Measurements from ENCODE around the gene LEFTY1. TPM values are rescaled to one million over a fixed set of nuclear protein-coding genes. Genes with fewer than 3 reads are reported as not detected.

The LEFTY1 gene
- total and polyA plus RNA-seq, 2 of the 4 experiments (the other 2 are of a cell fraction), result not detected

GRCh38 chr1:225899044-225899925 lies 10.3 kb upstream of the LEFTY1 start:
- POLR2A ChIA-PET (ENCODE audit: unreplicated experiment), result no interaction called here
- Histone ChIP-seq H3K4me3 (ENCODE audit: insufficient read depth, low read depth, low read length) (no peak overlapping the region), H2BK120ac (ENCODE audit: low read depth, low read length) (no peak overlapping the region), H4K20me1 (ENCODE audit: insufficient read depth, low read length) (no peaks in the 10 kb centered on the region), H3K36me3 (ENCODE audit: control insufficient read depth, insufficient read depth, low read length) (no peaks in the 10 kb centered on the region), H3K9me3 (ENCODE audit: control insufficient read depth, insufficient read depth, low read length) (no peaks in the 10 kb centered on the region), H4K91ac (ENCODE audit: insufficient read depth, low read depth, low read length) (no peak overlapping the region), H4K5ac (ENCODE audit: low read depth, low read length) (no peak overlapping the region), H3K4me2 (ENCODE audit: low read depth, low read length) (no peak overlapping the region), H2AK5ac (ENCODE audit: low read depth, low read length) (no peak overlapping the region), H2BK15ac (ENCODE audit: low read depth, low read length) (no peak overlapping the region), H3K27me3 (ENCODE audit: control insufficient read depth, insufficient read depth, low read length) (no peaks in the 10 kb centered on the region), H3K9me1 (ENCODE audit: insufficient read depth, low read length) (peaks cover 3% of the 10 kb centered on the region; the same call in 1 of the 2 replicates), H4K8ac (ENCODE audit: low read depth in 2 of 2, low read length in 2 of 2) (no peak overlapping the region), H3K4me1 (ENCODE audit: control insufficient read depth, insufficient read depth, low read length) (peaks cover 4% of the 10 kb centered on the region), H3K4ac (ENCODE audit: low read depth, low read length) (no peak overlapping the region), H3K27ac (ENCODE audit: insufficient read depth, low read length) (no peak overlapping the region), H3K18ac (ENCODE audit: low read depth, low read length) (no peak overlapping the region), H3K79me1 (ENCODE audit: low read depth in 1 of 2, low read length in 2 of 2) (no peaks in the 10 kb centered on the region), H2AFZ (replicated peaks; ENCODE audit: low read length, poor library complexity) (no peak overlapping the region), H3K14ac (replicated peaks; ENCODE audit: low read depth, low read length) (no peak overlapping the region), H3K9ac (ENCODE audit: low read depth, low read length) (no peak overlapping the region), H3K56ac (ENCODE audit: extremely low read depth, insufficient read depth, low read length) (no peak overlapping the region), H2AK9ac (replicated peaks; ENCODE audit: low read depth, low read length, poor library complexity) (peak overlapping the region; percentile 55), H2BK5ac (ENCODE audit: low read depth, low read length, poor library complexity, severe bottlenecking) (no peak overlapping the region), H3K23ac (ENCODE audit: low read depth, low read length) (no peak overlapping the region), H2BK20ac (ENCODE audit: low read depth, low read length) (no peak overlapping the region)
- no TSS peak for BruUV-seq (replicated peaks)
- CTCF ChIA-PET, result no interaction called here
- WGBS, 2 experiments (ENCODE audit: extremely low coverage in 2 of 2, insufficient read length in 1 of 2), result 40% methylated on average over 2 of the region's 4 CpGs; no CpG with 5 or more reads in 1 of the 2 experiments
- dilution Hi-C loops (cut with HindIII; ENCODE audit: low sequenced_read_pairs, unreplicated experiment) (no loop called here), intact Hi-C loops (cut with micrococcal nuclease) (no loop called here), in situ Hi-C loops (cut with MboI; ENCODE audit: low sequenced_read_pairs) (no loop called here)
- DNase-seq (no peak), ATAC-seq (ENCODE audit: low read depth) (no peak)
- TF ChIP-seq ELK1 (IDR thresholded peaks at IDR 0.05; ENCODE audit: borderline replicate concordance, low read depth, low read length) (no peak), RCOR1 (IDR thresholded peaks at IDR 0.05; ENCODE audit: insufficient replicate concordance, low read length) (no peak), POLR2A (IDR thresholded peaks at IDR 0.05; ENCODE audit: low read depth, low read length) (no peak), CTCF (conservative IDR thresholded peaks at IDR 0.05; ENCODE audit: low read depth, low read length) (no peak), MAFK (IDR thresholded peaks at IDR 0.05; ENCODE audit: low read depth, low read length) (no peak), USF2 (IDR thresholded peaks at IDR 0.05; ENCODE audit: low read depth, low read length) (no peak)
